GM23338 (cell line): ENCODE measurements around the gene RNASE7. TPM values are rescaled to one million over a fixed set of nuclear protein-coding genes. Genes with fewer than 3 reads are reported as not detected.
A peak's percentile ranks its signal among the peaks of the same experiment; 100 is the strongest.

Experiments
- ATAC-seq: fragments of 200-7000 bp; cut with Tn5 transposase; 3 replicates; pipeline ENCODE4 v1.9.1; 2020
- DNase-seq: peaks from one replicate; pipeline ENCODE4 v3.0.0-alpha.2; 2015; ENCODE audit warnings: low spot score
- H2AFZ ChIP-seq: fragments of 200-600 bp; sonication (generic); 2 replicates; pipeline ENCODE4 v1.8.0; 2016; ENCODE audit warnings: antibody characterized with exemption, mild to moderate bottlenecking, moderate library complexity
- H3F3A ChIP-seq: fragments of 200-600 bp; sonication (generic); replicated peaks from 2 replicates; pipeline ENCODE4 v1.8.0; 2017; ENCODE audit warnings: antibody characterized with exemption, mixed run types, low read depth
- H3K27ac ChIP-seq: fragments of 200-600 bp; sonication (generic); 2 replicates; pipeline ENCODE4 v1.6.1; 2016; ENCODE audit warnings: low read depth
- H3K27me3 ChIP-seq: fragments of 200-600 bp; sonication (generic); 2 replicates; pipeline ENCODE4 v1.8.0; 2016; ENCODE audit warnings: mild to moderate bottlenecking, mixed run types, moderate library complexity; ENCODE audit not compliant: insufficient read depth
- H3K36me3 ChIP-seq: fragments of 200-600 bp; sonication (generic); 2 replicates; pipeline ENCODE4 v1.8.0; 2016; ENCODE audit warnings: mild to moderate bottlenecking; ENCODE audit not compliant: insufficient read depth
- H3K4me1 ChIP-seq: fragments of 200-600 bp; sonication (generic); 2 replicates; pipeline ENCODE4 v1.8.0; 2016; ENCODE audit warnings: mild to moderate bottlenecking, moderate library complexity; ENCODE audit not compliant: insufficient read depth
- H3K4me2 ChIP-seq: fragments of 200-600 bp; sonication (generic); 2 replicates; pipeline ENCODE4 v1.7.1; 2017; ENCODE audit warnings: mixed run types
- H3K4me3 ChIP-seq: fragments of 200-600 bp; sonication (generic); 2 replicates; pipeline ENCODE4 v1.6.1; 2016; ENCODE audit warnings: mixed run types
- H3K79me2 ChIP-seq: fragments of 200-600 bp; sonication (generic); replicated peaks from 2 replicates; pipeline ENCODE4 v1.8.0; 2017; ENCODE audit warnings: mild to moderate bottlenecking; ENCODE audit not compliant: insufficient read depth
- H3K9me2 ChIP-seq: fragments of 200-600 bp; sonication (generic); 2 replicates; pipeline ENCODE4 v1.8.0; 2017; ENCODE audit not compliant: insufficient read depth
- H4K20me1 ChIP-seq: fragments of 200-600 bp; sonication (generic); replicated peaks from 2 replicates; pipeline ENCODE4 v1.8.0; 2017; ENCODE audit warnings: mild to moderate bottlenecking; ENCODE audit not compliant: insufficient read depth
- H3K27ac Mint-ChIP-seq: 2 replicates; pipeline ENCODE4 v1.8.0; 2020; ENCODE audit warnings: inconsistent platforms, mild to moderate bottlenecking, moderate library complexity, mixed read lengths
- H3K27me3 Mint-ChIP-seq: 3 replicates; pipeline ENCODE4 v1.8.0; 2022; ENCODE audit warnings: low read depth, mild to moderate bottlenecking, moderate library complexity, mixed read lengths, inconsistent platforms; ENCODE audit not compliant: insufficient read depth, poor library complexity
- H3K36me3 Mint-ChIP-seq: 3 replicates; pipeline ENCODE4 v1.8.0; 2021; ENCODE audit warnings: low read depth, mild to moderate bottlenecking, inconsistent platforms, moderate library complexity, mixed read lengths
- H3K4me1 Mint-ChIP-seq: 3 replicates; pipeline ENCODE4 v1.8.0; 2020; ENCODE audit warnings: mild to moderate bottlenecking, inconsistent platforms, mixed read lengths
- H3K4me3 Mint-ChIP-seq: 3 replicates; pipeline ENCODE4 v1.8.0; 2021; ENCODE audit warnings: moderate library complexity, mild to moderate bottlenecking, inconsistent platforms, mixed read lengths
- H3K9me3 Mint-ChIP-seq: 3 replicates; pipeline ENCODE4 v1.8.0; 2020; ENCODE audit warnings: moderate library complexity, mild to moderate bottlenecking, inconsistent platforms, mixed read lengths
- EZH2 ChIP-seq: fragments of 200-600 bp; sonication (generic); IDR thresholded peaks from one replicate; pipeline ENCODE4 v1.8.0; 2017; ENCODE audit warnings: antibody characterized with exemption, mild to moderate bottlenecking, low read depth; ENCODE audit not compliant: unreplicated experiment
- EZH2phosphoT487 ChIP-seq: fragments of 200-600 bp; sonication (generic); IDR thresholded peaks from one replicate; pipeline ENCODE4 v1.8.1; 2018; ENCODE audit warnings: antibody characterized with exemption; ENCODE audit not compliant: unreplicated experiment
- JUNB ChIP-seq: IDR thresholded peaks from one replicate; pipeline ENCODE4 v1.6.1; 2016; ENCODE audit warnings: antibody characterized with exemption; ENCODE audit not compliant: unreplicated experiment
- STAT1 ChIP-seq: IDR thresholded peaks from one replicate; pipeline ENCODE4 v1.6.1; 2016; ENCODE audit warnings: antibody characterized with exemption; ENCODE audit not compliant: unreplicated experiment
- ZNF331 ChIP-seq: fragments of 250-450 bp; sonication (Bioruptor Pico); IDR thresholded peaks from 2 replicates; pipeline ENCODE4 v1.5.0; 2020; ENCODE audit warnings: low read depth, mild to moderate bottlenecking, moderate library complexity
- polyA plus RNA-seq: library from polyadenylated mRNA; unstranded; fragments of >200 nt; fragmentation: Nextera tagmentation; extraction: Ambion mirVana; gene quantifications from 2 replicates; pipeline ENCODE4 v1.2.1, GENCODE V29; 2016
- total RNA-seq: library from RNA; depleted of rRNA; stranded (reverse); fragments of >200 nt; shearing (Covaris generic); gene quantifications from 2 replicates; pipeline ENCODE4 v1.2.3, GENCODE V29; 2014
- TF ChIP-seq, protein P1 (sequence below), 2 experiments: fragments of 200-600 bp in 1 of 2; sonication (generic) in 1 of 2; conservative IDR thresholded peaks; 2 replicates each; pipeline versions ENCODE4 v1.5.1 to v1.6.1; 2016 to 2017; ENCODE audit warnings: antibody characterized with exemption in 2 of 2, low read depth in 2 of 2, mild to moderate bottlenecking in 2 of 2, moderate library complexity in 1 of 2

RNASE7 gene
- total and polyA plus RNA-seq, 2 experiments from 2014 or later: not detected

DNA sequence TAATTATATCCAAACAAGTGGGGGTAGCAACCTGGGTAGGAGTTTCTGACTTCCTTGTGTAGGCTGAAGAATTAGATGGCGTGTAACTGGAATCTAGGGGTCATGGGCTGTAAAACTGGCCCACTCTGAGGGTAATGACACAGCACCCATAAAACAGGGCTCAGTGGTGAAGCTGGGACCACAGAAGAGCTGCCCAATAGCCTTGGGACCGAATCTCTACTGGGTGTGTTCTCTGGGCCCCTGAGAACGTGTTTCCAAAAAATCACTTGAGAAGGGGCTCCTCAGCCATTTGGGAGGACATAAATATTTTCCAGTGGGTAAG is 19.1 kb downstream of the RNASE7 start:
- peaks cover 8% of the 10 kb centered on the region for H3K4me1 Mint-ChIP-seq
- no peaks in the 10 kb centered on the region for H3K9me3 Mint-ChIP-seq
- TF ChIP-seq, protein P1, sequence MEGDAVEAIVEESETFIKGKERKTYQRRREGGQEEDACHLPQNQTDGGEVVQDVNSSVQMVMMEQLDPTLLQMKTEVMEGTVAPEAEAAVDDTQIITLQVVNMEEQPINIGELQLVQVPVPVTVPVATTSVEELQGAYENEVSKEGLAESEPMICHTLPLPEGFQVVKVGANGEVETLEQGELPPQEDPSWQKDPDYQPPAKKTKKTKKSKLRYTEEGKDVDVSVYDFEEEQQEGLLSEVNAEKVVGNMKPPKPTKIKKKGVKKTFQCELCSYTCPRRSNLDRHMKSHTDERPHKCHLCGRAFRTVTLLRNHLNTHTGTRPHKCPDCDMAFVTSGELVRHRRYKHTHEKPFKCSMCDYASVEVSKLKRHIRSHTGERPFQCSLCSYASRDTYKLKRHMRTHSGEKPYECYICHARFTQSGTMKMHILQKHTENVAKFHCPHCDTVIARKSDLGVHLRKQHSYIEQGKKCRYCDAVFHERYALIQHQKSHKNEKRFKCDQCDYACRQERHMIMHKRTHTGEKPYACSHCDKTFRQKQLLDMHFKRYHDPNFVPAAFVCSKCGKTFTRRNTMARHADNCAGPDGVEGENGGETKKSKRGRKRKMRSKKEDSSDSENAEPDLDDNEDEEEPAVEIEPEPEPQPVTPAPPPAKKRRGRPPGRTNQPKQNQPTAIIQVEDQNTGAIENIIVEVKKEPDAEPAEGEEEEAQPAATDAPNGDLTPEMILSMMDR (conservative IDR thresholded peaks at IDR 0.05; ENCODE audit: low read depth in 2 of 2): no peak
- TF ChIP-seq STAT1 (no peak), EZH2 (no peak)
- DNase-seq (no peak), ATAC-seq (no peak)
- no peaks in the 10 kb centered on the region for H3K79me2 ChIP-seq
- H3K27ac ChIP-seq: no peak overlapping the region
- no peaks in the 10 kb centered on the region for H3K36me3 ChIP-seq
- no peaks in the 10 kb centered on the region for H3F3A ChIP-seq
- no peak overlapping the region for H3K4me3 ChIP-seq
- H3K4me1 ChIP-seq: no peaks in the 10 kb centered on the region
- H3K36me3 Mint-ChIP-seq: no peaks in the 10 kb centered on the region
- no peaks in the 10 kb centered on the region for H3K9me2 ChIP-seq
- H3K27me3 Mint-ChIP-seq: peaks cover 5% of the 10 kb centered on the region
- H3K27me3 ChIP-seq: no peaks in the 10 kb centered on the region
- no peak overlapping the region for H2AFZ ChIP-seq
- no peak overlapping the region for H3K4me3 Mint-ChIP-seq
- H3K27ac Mint-ChIP-seq: no peak overlapping the region
- H4K20me1 ChIP-seq: no peaks in the 10 kb centered on the region
- no peak overlapping the region for H3K4me2 ChIP-seq

DNA sequence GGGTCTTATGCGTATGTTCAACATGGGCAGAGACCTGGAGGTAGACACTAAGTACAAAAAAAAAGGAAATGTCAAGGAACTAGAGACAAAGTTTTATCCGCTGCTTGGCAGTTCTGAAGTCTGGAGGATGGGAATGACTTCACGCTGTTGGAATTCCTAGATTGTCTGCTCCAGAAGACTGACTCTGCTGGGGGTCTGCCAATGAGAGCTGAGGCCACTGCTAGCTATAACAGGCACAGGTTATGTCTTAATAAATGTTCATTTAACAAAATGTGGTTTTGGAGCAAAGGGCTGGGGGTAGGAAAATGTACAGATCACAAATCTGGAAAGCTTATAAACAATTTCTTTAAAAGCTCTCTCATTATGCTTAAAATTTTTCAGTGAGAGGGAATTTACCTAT is 21.3 kb downstream of the RNASE7 start:
- peaks cover 6% of the 10 kb centered on the region for H3K27me3 Mint-ChIP-seq
- Histone ChIP-seq H3K4me1 (no peaks in the 10 kb centered on the region), H4K20me1 (no peaks in the 10 kb centered on the region), H3K79me2 (no peaks in the 10 kb centered on the region), H2AFZ (no peak overlapping the region), H3K4me2 (no peak overlapping the region), H3K27me3 (peaks cover 19% of the 10 kb centered on the region), H3K9me2 (no peaks in the 10 kb centered on the region), H3K27ac (no peak overlapping the region), H3F3A (no peaks in the 10 kb centered on the region), H3K4me3 (no peak overlapping the region), H3K36me3 (no peaks in the 10 kb centered on the region)
- no peak overlapping the region for H3K4me3 Mint-ChIP-seq
- peaks cover 19% of the 10 kb centered on the region for H3K4me1 Mint-ChIP-seq
- TF ChIP-seq STAT1: no peak
- H3K9me3 Mint-ChIP-seq: no peaks in the 10 kb centered on the region
- H3K27ac Mint-ChIP-seq: peak overlapping the region; percentile 24; the same call in 1 of the 2 replicates
- no peaks in the 10 kb centered on the region for H3K36me3 Mint-ChIP-seq
- no peak for ATAC-seq
- peak; percentile 23 for DNase-seq

DNA sequence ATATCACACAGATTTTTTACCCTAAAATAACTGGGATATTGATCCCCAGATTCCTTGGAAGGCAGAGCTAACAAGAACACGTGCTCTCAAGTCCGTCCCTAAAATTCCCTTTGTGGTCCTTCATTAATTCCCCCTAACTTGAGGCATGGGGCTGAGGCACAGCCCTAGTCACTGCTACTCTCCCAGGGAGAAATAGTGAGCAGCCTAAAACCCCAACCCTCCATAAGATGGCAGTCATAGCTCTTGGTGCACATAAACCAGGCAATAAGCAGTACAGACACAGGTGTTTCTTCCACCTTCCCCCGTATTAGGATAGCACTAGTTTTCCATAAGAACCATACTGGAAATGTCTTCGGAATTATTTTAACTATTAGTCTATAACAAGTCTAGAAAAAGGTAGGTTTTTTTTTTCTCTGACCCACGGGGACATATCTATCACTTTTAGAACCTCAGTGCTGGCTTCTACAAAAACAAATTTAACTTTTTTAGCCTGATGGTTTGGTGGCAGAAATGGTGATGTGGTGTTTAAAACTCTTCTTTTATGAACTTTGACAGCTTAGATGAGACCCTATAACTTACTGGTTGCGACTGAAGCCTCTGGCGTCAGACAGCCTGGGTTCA is 24.8 kb downstream of the RNASE7 start:
- Histone ChIP-seq H3K79me2 (no peaks in the 10 kb centered on the region), H3K27me3 (peaks cover 27% of the 10 kb centered on the region), H3K27ac (no peak overlapping the region), H4K20me1 (no peaks in the 10 kb centered on the region; the same call in 1 of the 2 replicates), H3K36me3 (no peaks in the 10 kb centered on the region), H3F3A (peaks cover 17% of the 10 kb centered on the region), H3K4me1 (peaks cover 4% of the 10 kb centered on the region), H3K4me2 (no peak overlapping the region), H3K4me3 (no peak overlapping the region), H2AFZ (no peak overlapping the region), H3K9me2 (no peaks in the 10 kb centered on the region)
- H3K4me3 Mint-ChIP-seq: no peak overlapping the region
- no peak overlapping the region for H3K27ac Mint-ChIP-seq
- peaks cover 25% of the 10 kb centered on the region for H3K4me1 Mint-ChIP-seq
- DNase-seq: peak; percentile 49
- H3K27me3 Mint-ChIP-seq: peaks cover 22% of the 10 kb centered on the region
- TF ChIP-seq ZNF331 (CRISPR knock-in tag) (no peak), JUNB (no peak), EZH2phosphoT487 (no peak)
- TF ChIP-seq, protein P1 (conservative IDR thresholded peaks at IDR 0.05; ENCODE audit: low read depth in 2 of 2): peak; percentile 35 to 66
- H3K36me3 Mint-ChIP-seq: peaks cover 3% of the 10 kb centered on the region; the same call in 2 of the 3 replicates
- H3K9me3 Mint-ChIP-seq: no peaks in the 10 kb centered on the region
- no peak for ATAC-seq
